ENCODE measurements around the gene GRPR. TPM values are rescaled to one million over a fixed set of nuclear protein-coding genes. Genes with fewer than 3 reads are reported as not detected.

Gene GRPR
- total RNA-seq, 1 experiment from 2014 or later: 28.8 TPM

- H4K5ac ChIP-seq (ENCODE audit: insufficient read length, low read depth, low read length): no peak overlapping the region
- no peak overlapping the region for H3K4me3 Mint-ChIP-seq
- no CpG with 5 or more reads among the region's 4 CpGs for WGBS (ENCODE audit: extremely low coverage, insufficient read length, low lambda C conversion rate)
- H3K9ac ChIP-seq (ENCODE audit: extremely low read depth, insufficient read length, low read length): no peak overlapping the region
- no peak overlapping the region for H3K27ac ChIP-seq (ENCODE audit: insufficient read length, low read depth, low read length)
- H3K9me3 Mint-ChIP-seq: peaks cover 26 to 33% of the 10 kb centered on the region in 2 experiments
- H2BK15ac ChIP-seq (ENCODE audit: low read depth, low read length): no peak overlapping the region
- H3K27ac Mint-ChIP-seq: no peak overlapping the region
- TF ChIP-seq CTCF (conservative IDR thresholded peaks at IDR 0.05): no peak
- no peak for DNase-seq
- H2BK20ac ChIP-seq (ENCODE audit: low read depth, low read length, poor library complexity, severe bottlenecking): no peak overlapping the region
- H4K20me1 ChIP-seq (ENCODE audit: control insufficient read depth, insufficient read depth, insufficient read length): no peaks in the 10 kb centered on the region
- no peaks in the 10 kb centered on the region for H3K27me3 ChIP-seq (ENCODE audit: insufficient read depth, low read length)
- H3T11ph ChIP-seq (ENCODE audit: low read length): no peak overlapping the region
- H3K23me2 ChIP-seq (ENCODE audit: insufficient read length, low read depth, low read length, poor library complexity, severe bottlenecking): no peaks in the 10 kb centered on the region
- no peak overlapping the region for H3K4ac ChIP-seq (ENCODE audit: low read depth, low read length)
- no peak overlapping the region for H2AK5ac ChIP-seq (ENCODE audit: insufficient read length, low read length)
- H2BK120ac ChIP-seq (ENCODE audit: low read depth, low read length, poor library complexity, severe bottlenecking): no peak overlapping the region
- H3K9me3 ChIP-seq (ENCODE audit: control insufficient read depth, low read depth, low read length): peaks cover 6% of the 10 kb centered on the region
- H2AFZ ChIP-seq (ENCODE audit: low read length): no peak overlapping the region
- H2BK5ac ChIP-seq (ENCODE audit: insufficient read length, low read length): no peak overlapping the region
- no peak overlapping the region for H3K4me2 ChIP-seq (ENCODE audit: insufficient read depth, insufficient read length, low read length)
- H3K18ac ChIP-seq (ENCODE audit: insufficient read length, low read depth, low read length): no peak overlapping the region
- H2BK12ac ChIP-seq (ENCODE audit: insufficient read length, low read depth, low read length): no peak overlapping the region
- H3K4me1 ChIP-seq (ENCODE audit: insufficient read depth, low read length): no peaks in the 10 kb centered on the region
- no peaks in the 10 kb centered on the region; the same call in 1 of the 2 replicates for H3K27me3 Mint-ChIP-seq (ENCODE audit: low read depth)
- no peak overlapping the region for H3K23ac ChIP-seq (ENCODE audit: insufficient read length, low read depth, low read length)
- peaks cover 30 to 39% (median 33%) of the 10 kb centered on the region in 3 experiments for H3K36me3 Mint-ChIP-seq (ENCODE audit: insufficient read depth in 1 of 3, low read depth in 3 of 3)
- H4K8ac ChIP-seq (replicated peaks; ENCODE audit: insufficient read length, low read depth, low read length): no peak overlapping the region
- H3K79me2 ChIP-seq (ENCODE audit: insufficient read depth, low read length): no peaks in the 10 kb centered on the region
- H3K14ac ChIP-seq (ENCODE audit: insufficient read depth, low read length): no peak overlapping the region
- H3K4me1 Mint-ChIP-seq: peaks cover 7 to 9% of the 10 kb centered on the region in 2 experiments
- no peak overlapping the region for H3K56ac ChIP-seq (ENCODE audit: insufficient read length, low read depth, low read length)
- no peaks in the 10 kb centered on the region for H3K79me1 ChIP-seq (ENCODE audit: insufficient read depth, low read depth, low read length, poor library complexity, severe bottlenecking)
- no peak overlapping the region for H4K91ac ChIP-seq (ENCODE audit: insufficient read length, low read depth, low read length)
These were observed 8.8 kb upstream of the GRPR start for GRCh38 chrX:16114611-16115010.
